Peyer's patch (tissue), 4 donors: ENCODE measurements around the gene HTT-AS.
A peak's percentile ranks its signal among the peaks of the same experiment; 100 is the strongest.

ENCODE experiments used
- CTCF ChIP-seq, 6 experiments: fragments of 450-650 bp in 4 of 6; fragments of 200-600 bp in 2 of 6; sonication (generic) in 1 of 6; IDR thresholded peaks; one replicate each; pipeline ENCODE4 v1.5.1; 2017 to 2019; ENCODE audit warnings: antibody characterized with exemption in 6 of 6, mild to moderate bottlenecking in 3 of 6, moderate library complexity in 1 of 6
- POLR2A ChIP-seq, 2 donors: fragments of 450-650 bp; IDR thresholded peaks; one replicate each; pipeline ENCODE4 v1.5.1; 2017; ENCODE audit warnings: antibody characterized with exemption in 2 of 2, mild to moderate bottlenecking in 2 of 2, moderate library complexity in 2 of 2

GRCh38 chr4:3106339-3107186 is 32.2 kb upstream of the HTT-AS start:
- peak; percentile 74 to 95 (median 93) for TF ChIP-seq CTCF (IDR thresholded peaks at IDR 0.05)
- TF ChIP-seq POLR2A (IDR thresholded peaks at IDR 0.05): no peak
